NCI-H82 treated with DMSO at 0.1 percent for 48 hours (cell line): ENCODE measurements around the gene FOLH1.
"Not testable (repeated sequence)": the region's sequence is repeated elsewhere in the genome, so short reads cannot be mapped to it uniquely, and the experiment has no call there.

ENCODE experiments used
- DNase-seq: peaks from one replicate; lab custom pipeline; 2025; ENCODE audit not compliant: unreplicated experiment; lab: John Stamatoyannopoulos, UW

Gene FOLH1

DNA sequence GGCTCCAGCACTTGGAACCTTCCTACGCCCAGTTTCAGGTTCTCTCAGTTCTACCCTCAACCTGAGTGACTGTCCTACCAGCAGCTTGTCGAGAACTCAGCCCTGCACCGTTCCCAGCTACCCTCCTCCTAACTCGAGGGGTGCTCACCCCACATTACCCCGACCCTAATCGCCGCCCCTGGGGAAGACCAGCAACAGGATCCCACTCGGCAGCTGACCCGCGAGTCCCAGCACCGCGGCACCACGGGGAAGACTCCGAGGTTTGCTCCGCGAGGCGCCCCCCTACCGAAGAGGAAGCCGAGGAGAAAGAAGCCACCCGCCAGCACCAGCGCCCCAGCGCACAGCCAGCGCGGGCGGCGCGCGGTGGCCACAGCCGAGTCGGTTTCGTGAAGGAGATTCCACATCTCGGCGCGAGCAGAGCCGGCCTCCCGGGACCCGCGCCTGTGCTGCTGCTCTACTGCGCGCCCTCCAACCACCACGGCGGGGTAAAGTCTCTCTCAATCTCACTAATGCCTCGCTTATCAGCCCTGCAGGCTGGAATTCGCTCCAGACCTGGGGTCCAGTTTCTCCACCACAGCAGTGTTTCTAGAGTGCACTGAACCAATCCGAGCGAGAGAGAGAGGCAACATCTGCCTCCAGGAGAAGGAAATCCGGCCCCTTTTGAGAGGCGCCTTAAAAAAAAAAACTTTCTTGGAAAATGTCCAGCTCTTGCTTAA lies at the start of gene FOLH1:
TSS of gene FOLH1 (minus strand) at position 597 of the 716 bp plus-strand sequence. CDS start at position 404, 193 bp downstream.
- DNase-seq, result no peak

GRCh38 chr11:49255148-49255547 lies 46.7 kb upstream of the FOLH1 start:
- not testable (repeated sequence) for DNase-seq

DNA sequence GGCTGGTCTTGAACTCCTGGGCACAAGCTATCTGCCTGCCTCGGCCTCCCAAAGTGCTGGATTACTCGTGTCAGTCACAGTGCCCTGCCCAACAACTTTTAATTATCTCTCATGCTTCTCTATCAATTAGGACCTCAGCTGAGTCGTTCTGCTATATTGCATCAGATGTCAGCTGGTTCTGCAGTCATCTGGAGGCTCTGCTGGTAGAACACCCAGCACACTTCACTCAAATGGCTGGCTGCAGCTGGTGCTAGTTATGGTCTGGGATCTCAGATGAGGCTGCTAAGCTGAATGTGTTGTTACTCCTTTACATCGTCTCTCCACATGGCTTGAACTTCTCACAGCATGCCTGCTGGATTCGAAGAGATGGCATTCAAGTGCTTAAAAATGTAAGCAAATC lies 42.8 kb upstream of the FOLH1 start:
- DNase-seq, result not testable (repeated sequence)

GRCh38 chr11:49250398-49251115 lies 42.2 kb upstream of the FOLH1 start:
- not testable (repeated sequence) for DNase-seq

DNA sequence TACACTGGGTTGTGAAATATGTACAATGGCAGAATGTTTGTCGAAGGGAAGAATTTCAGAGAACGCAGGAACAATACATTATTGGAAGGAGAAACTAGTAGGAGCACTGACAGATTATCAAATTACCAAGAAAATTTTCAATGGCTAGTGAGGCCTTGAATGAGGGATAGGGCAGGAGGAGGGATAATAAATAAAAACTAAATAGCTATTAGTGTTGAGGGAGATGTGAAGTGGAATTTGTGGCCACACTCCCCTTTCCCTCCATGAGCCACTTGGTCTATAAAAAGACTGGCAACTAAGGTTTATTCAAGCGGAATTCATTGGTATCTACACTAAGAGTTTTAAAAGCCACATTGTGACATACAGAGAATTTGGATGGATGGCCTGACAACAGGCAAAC lies 41.0 kb upstream of the FOLH1 start:
- not testable (repeated sequence) for DNase-seq

DNA sequence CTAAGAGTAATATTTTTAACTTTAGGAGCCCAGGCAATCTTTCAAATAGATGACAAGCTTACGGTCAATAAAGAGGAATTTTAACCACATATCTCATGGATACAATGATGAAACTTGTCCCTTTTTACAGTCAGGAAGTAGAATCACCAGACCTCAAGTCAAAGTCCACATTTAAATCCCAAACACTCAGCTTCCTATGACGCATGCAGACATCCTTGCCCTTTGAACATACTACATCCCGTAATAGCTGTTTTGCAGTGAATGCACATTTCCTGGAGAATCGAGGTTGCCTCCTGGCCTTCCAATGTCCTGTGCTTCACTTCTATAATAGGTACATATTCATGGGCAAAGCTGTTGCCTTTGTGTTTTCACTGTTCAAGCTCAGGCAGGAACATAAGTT lies 25.3 kb upstream of the FOLH1 start:
- not testable (repeated sequence) for DNase-seq

- not testable (repeated sequence) for DNase-seq
These were observed 24.6 kb upstream of the FOLH1 start for GRCh38 chr11:49233019-49233418.

DNA sequence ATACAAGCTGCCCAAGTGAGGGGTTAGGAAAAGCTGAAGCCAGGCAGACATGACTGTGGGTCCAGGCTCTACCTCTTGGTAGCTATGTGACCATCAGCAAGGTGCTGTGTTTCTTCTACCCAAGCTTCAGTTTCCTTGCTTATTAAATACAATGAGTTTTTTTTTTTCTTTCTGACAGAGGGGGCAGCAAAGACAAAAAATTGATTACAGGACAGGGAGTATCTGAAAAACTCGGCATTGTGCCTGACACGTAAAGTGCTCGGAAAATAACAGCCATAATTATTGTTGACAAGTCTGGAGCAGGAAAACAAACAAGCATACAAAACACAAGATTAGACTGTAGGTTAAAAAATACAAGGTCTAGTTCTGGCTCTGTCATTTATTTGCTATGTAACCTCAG lies 23.3 kb upstream of the FOLH1 start:
- DNase-seq, result not testable (repeated sequence)

DNA sequence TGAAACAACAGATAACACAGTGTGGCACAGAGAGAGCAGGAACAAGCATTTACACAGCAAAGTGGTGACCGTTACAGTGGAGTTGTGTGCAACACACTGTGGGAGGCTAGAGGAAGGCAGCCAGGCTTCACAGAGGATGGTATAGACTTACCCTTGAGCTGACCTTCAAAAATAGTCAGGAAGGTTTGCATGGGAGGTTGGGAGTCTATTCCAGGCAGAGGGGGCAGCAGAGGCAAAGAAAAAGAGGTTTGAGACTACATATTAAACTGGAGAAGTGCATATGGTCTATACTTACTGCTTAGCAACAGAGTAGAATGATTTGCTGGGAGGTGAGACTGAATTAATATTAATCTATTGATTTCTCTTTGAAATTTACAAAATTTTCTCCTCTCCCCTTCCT lies 22.1 kb upstream of the FOLH1 start:
- DNase-seq, result not testable (repeated sequence)

- DNase-seq, result not testable (repeated sequence)
These were observed 21.6 kb upstream of the FOLH1 start for GRCh38 chr11:49230001-49230400.

- DNase-seq, result not testable (repeated sequence)
These were observed 20.7 kb upstream of the FOLH1 start for GRCh38 chr11:49229136-49229535.

DNA sequence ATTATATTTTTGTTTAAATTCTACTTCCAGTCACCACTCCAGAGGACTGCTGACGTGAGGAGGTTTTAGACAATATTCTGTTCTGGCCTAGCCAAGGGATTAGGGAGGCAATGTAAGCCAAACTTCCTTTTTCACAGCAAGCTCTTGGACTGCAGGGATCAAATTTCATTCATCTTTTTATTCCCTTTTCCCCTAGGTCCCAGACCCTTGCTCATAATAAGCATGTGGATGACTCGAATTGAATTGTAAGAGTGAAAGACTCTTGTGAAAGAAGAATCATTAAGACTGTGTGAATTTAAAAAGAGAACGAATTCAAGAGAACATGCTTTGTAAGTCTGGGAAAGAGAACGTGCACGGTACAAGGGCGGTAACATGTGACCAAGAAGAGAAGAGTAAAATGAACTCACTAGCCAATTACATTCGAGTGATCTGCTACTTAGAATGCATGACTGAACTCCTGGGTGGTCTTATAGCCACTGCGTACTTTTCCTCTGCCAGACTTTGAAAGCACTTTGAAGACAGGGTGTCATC lies 16.9 kb upstream of the FOLH1 start:
- DNase-seq, result not testable (repeated sequence)

DNA sequence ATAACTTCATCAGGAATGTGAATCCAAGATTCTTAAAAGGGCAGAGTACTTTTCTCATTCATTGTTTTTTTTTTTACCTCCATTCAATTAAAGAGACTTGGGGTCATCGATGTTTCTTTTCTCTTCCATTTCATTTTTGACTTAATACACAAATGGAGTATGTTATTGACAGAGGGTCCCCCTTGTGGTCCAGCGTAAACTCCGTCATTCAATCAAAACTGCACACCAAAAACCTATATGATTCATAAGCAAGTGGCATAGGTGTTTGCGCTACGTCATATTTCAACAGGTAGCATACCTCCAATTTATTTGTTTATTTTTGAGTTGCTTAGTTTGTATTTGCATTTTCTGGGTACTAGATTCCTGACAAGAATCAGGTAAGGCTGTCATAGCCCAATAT lies 12.7 kb upstream of the FOLH1 start:
- no peak for DNase-seq

DNA sequence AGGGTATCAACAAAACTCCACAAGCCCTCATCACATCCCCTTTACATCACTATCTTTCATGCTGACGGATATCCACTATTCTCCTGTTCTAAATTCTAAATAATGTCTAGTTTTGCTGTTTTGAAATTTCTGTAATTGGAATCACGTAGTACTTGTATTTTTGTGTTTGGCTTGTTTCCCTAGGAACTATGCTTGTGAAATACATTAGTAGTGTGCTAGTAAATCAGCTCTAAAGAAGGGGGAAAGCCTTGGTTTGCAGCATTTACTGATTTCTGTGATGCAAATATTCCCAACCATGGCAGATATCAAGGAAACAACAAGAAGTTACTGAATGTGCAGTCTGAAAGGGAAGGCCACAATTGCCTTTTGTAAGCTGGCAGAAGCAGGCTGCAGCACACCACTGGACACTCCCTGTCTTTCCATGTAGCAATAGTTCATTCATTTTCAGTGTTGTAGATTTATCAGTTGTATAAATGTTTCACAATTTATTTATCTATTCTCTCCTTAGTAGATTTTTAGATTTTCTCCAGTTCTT lies 4.7 kb upstream of the FOLH1 start:
- DNase-seq, result no peak

- not testable (repeated sequence) for DNase-seq
These were observed 1.4 kb downstream of the FOLH1 start for GRCh38 chr11:49206999-49207398.

DNA sequence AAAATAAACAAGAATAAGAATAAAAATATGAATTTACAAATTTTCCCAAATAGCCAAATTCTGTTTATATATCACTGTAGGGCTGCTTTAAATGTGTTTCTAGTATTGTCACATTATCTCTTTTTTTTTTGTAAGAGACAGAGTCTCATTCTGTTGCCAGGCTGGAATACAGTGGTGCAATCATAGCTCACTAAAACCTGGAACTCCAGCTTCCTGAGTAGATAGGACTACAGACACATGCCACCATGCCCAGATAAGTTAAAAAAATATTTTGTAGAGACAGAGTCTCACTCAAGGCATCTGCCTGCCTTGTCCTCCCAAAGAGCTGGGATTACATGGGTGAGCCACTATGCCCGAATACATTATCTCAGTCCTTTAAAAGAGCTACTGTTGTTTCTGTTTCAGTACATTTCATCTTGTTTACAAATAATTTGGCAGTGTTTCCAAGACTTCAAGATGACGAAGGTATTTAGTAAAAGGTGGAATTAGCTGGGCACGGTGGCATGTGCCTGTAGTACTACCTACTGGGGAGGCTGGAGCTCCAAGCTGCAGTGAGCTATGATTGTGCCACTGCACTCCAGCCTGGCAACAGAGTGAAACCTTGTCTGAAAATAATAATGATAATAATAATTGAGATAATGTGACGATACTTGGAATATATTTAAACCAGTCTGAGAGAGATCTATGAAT lies 6.0 kb downstream of the FOLH1 start:
- DNase-seq, result no peak

DNA sequence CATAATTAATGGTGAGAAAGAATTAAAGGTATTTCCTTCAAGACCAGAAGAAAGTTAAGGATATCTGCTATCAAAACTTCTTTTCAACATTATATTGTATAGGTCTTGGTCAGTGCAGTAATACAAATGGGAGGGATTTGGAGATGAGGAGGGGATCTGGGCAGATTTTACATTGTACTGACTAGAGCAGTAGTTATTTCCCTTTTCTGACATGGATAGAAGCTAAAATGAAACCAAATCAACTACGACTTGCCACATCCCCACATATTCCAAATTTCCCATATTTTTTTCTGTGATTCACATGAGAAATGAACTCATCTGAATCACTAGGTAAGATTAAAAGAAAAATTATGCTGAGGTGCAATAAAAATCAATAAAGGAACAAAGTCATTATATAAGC lies 11.6 kb downstream of the FOLH1 start:
- DNase-seq, result not testable (repeated sequence)

DNA sequence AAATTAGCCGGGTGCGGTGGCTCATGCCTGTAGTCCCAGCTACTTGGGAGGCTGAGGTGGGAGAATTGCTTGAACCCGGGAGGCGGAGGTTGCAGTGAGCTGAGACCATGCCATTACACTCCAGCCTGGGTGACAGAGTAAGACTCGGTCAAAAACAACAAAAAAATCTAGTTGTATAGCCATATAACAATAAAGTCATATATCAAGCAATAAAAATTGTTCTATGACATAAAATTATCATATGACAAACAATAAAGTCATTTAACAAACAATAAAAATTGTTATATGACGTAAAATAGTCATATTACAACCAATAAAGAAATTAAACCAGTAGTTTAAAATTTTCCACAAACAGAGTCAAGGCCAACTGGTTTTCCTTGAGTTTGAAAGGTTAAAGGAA lies 12.4 kb downstream of the FOLH1 start:
- DNase-seq, result not testable (repeated sequence)

DNA sequence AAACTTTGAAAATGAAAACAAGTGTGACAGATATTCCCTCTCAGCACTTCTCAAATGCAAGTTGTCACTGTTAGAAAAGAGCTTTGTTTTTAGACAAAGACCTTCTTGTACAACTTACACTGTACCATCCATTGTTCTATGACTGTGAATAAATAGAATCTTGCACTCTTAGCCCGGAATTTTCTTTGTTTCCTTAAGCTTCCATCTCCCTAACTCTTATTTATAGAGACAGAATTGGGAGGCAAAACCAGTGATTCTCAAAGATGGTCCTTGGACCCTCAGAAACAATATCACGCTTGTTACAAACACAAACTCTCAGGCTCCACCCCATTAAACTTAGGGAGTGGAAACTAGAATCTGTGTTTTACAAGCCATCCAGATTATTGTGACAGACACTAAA lies 18.1 kb downstream of the FOLH1 start:
- DNase-seq, result not testable (repeated sequence)

DNA sequence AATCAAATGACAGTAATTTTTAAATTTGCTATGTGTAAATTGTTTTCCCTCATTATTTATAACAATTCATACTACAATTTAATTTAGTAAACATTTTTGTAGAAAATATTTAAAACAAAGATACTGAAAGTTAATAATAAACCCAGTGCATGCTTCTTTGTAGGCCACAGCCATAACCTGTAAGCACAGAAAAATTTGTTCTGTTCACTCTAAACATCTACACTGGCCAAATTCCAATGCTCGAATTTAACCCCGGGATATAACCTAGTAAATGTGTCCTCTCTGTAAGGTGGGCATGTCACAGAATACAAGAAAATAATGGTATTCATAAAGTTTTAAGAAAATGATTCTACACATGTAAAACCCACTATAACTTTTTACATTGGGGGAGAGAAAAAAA lies 22.2 kb downstream of the FOLH1 start:
- not testable (repeated sequence) for DNase-seq

GRCh38 chr11:49185597-49185996 lies 22.8 kb downstream of the FOLH1 start:
- DNase-seq, result not testable (repeated sequence)
